NK-92 treated with Interleukin-12 subunit alpha and Interleukin-12 subunit beta, amount 100 ng/mL, for 24 hours (cell line): ENCODE measurements around the gene STEAP2.
"Not testable (repeated sequence)": the region's sequence is repeated elsewhere in the genome, so short reads cannot be mapped to it uniquely, and the experiment has no call there.

ENCODE experiments used
- DNase-seq: peaks from one replicate; lab custom pipeline; 2025; lab: John Stamatoyannopoulos, UW

The STEAP2 gene

GRCh38 chr7:90211391-90212148, at the start of gene STEAP2:
TSS of gene STEAP2 (plus strand) at chr7:90211740. CDS start at chr7:90225083, 13,343 bp downstream.
- DNase-seq: no peak

DNA sequence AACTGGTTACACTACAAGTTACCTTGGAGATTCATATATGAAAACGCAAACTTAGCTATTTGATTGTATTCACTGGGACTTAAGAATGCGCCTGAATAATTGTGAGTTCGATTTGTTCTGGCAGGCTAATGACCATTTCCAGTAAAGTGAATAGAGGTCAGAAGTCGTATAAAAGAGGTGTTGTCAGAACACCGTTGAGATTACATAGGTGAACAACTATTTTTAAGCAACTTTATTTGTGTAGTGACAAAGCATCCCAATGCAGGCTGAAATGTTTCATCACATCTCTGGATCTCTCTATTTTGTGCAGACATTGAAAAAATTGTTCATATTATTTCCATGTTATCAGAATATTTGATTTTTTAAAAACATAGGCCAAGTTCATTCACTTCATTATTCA, 48.0 kb upstream of the STEAP2 start:
- no peak for DNase-seq

GRCh38 chr7:90165724-90166123, 45.8 kb upstream of the STEAP2 start:
- no peak for DNase-seq

DNA sequence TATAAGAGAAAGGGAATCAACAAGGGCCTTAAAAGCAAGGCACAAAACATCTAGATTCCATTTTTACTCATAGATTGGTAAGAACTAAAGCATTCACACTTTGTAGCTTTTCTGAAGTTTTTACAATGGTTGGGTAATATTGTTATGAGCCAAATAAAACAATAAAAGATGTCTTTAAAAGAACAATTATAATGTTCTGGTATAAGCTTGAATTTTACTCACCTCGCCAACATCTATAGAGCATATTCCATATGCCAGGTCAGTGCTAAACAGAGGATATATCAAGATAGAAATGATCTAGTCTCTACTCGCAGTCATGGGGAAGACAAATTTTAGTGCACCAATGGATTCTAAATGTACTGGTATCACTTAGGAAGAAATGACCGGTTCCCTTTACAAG, 45.4 kb upstream of the STEAP2 start:
- no peak for DNase-seq

DNA sequence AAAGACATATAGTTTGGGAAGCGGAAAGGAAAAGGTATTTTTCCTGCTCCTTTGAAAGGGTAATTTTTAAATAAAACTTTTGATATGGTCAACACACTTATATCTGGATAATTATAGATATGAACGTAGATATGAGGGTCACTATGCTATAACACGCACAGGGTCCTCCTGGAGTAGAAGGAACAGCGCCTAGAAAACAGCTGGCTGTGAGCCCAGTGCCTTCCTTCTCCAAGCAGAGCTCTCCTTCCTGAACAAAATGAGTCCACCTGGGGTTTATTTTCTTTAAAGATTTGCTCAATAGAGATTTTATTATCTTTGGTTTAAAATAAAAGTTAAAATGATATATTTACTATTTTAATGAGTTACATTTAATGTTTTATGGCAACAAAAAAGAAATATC, 44.2 kb upstream of the STEAP2 start:
- DNase-seq: no peak

GRCh38 chr7:90169891-90170290, 41.6 kb upstream of the STEAP2 start:
- no peak for DNase-seq

- DNase-seq: no peak
Measured at GRCh38 chr7:90172121-90172520, 39.4 kb upstream of the STEAP2 start.

- no peak for DNase-seq
Measured at GRCh38 chr7:90172624-90173023, 38.9 kb upstream of the STEAP2 start.

- DNase-seq: no peak
Measured at GRCh38 chr7:90173127-90173844, 38.3 kb upstream of the STEAP2 start.

- DNase-seq: no peak
Measured at GRCh38 chr7:90175667-90176066, 35.9 kb upstream of the STEAP2 start.

GRCh38 chr7:90176195-90176594, 35.3 kb upstream of the STEAP2 start:
- no peak for DNase-seq

GRCh38 chr7:90178166-90178565, 33.4 kb upstream of the STEAP2 start:
- DNase-seq: no peak

GRCh38 chr7:90178679-90179278, 32.8 kb upstream of the STEAP2 start:
- DNase-seq: peak; percentile 72

DNA sequence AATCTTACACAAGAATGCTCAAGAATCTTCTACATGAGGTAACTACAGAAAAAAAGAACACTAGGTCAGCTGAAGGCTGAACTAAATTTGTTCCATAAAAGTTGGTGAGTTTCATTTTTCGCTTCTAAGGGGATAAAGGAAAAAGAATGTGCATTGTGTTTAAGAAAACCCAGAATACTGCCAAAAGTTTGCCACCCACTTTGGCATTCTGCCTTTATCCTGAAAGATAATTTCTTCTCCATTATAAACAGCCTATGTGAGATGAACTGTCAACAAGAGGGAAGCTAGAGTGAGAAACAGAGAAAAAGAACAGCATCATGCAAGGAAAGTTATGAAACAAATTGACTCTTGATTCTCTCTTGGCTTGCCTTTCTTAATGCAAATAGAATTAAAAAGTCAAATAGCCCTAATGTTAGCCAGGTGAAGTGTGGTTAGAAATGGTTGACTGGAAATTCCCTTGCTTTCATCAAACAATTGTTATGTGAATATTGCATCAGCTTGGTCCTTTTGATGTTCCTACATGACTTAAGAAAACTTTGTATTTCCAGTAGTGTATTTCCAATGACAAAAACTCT, 31.4 kb upstream of the STEAP2 start:
- DNase-seq: no peak

- DNase-seq: no peak
Measured at GRCh38 chr7:90180649-90181048, 30.9 kb upstream of the STEAP2 start.

DNA sequence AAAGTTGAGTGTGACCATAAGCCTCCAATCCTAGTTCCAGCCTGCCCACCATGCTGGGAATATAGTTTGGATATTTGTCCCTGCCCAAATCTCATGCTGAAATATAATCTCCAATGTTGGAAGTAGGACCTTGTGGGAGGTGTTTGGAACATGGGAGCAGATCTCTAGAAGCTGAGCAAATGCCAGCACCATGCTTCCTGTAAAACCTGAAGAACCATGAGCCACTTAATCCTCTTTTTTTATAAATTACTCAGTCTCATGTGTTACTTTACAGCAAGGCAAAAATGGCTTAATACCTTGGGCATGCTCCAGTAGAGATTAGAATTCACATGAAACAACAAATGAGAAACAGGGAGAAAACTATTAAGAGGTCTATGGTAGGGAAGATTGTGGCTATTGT, 30.1 kb upstream of the STEAP2 start:
- no peak for DNase-seq

GRCh38 chr7:90186290-90186689, 25.2 kb upstream of the STEAP2 start:
- not testable (repeated sequence) for DNase-seq

GRCh38 chr7:90187507-90188050, 24.0 kb upstream of the STEAP2 start:
- no peak for DNase-seq

DNA sequence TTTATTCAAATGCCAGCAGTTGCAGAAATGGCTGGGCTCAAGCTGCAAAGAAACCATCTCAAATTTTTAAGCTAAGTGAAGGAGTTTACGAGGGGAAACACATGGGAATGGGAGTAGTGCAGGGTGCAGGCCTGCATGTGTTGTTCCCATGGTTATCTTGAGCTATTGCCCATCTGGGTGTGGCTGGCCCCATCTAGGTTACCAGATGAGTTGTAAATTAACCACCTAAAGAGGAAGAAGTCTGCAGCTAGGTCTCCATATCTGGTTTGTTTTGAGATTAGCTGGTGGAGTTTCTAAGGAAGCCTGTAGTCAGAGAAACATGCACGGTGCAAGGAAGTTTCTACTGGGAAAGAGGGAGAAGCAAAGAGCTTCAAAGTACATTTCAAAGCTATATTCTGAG, 23.3 kb upstream of the STEAP2 start:
- no peak for DNase-seq

- DNase-seq: no peak
Measured at GRCh38 chr7:90190995-90191394, 20.5 kb upstream of the STEAP2 start.

DNA sequence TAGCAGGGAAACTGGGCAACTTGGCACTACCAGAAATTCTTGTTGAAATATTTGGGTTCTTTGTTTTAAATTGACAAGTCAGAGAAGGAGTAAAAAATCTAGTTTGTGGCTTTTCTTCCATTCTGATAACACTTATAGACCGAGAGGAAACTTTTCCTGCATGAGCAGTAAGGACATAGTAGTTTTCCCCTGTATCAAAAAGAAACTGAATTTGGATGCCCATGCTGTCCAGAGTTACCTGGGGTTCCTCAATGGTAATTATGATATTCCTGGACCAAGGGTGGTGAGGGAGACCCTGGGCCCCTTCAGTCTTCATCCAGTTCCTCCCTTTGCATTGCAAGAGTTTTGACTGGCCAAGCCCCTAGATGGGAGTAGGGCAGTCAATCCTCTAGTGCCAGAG, 19.9 kb upstream of the STEAP2 start:
- DNase-seq: no peak
